Measurements from ENCODE around the gene FZD7.

DNA sequence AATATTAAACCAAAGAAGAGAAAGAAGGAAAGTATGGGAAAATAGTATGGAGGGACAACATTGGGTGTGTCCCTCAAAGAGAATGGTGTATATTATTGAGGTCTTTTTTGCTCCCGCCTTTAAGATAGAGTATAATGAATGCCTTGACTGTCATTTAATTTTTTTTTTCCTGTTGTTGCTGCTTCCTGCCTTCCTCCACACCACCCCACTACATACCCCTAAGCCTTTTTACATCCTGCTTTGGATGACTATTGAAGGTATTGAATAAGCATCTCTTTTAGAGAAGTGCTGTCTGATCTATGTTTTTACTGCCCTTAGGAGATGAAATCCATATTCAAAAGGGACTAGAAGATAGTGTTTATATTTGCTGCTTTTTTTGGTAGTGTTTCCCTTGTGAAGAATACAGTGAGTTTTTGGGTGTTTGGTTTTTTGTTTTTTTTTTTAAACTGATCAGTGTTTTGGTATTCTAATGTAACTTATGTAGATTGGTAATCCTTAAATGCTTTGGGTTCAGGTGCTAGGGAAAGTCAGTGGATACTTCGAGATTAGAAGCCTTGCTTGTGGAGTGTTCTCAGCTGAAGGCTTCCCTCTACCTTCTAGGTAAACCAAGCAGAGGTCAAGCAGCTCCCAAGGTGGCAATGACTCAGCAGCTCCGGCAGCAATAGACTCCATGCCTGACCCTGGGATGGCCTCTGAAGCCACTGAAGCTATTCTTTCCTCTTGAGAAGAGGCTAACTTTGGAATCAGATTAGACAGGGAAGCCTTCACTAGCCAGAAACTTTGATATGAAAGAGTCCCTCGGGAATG is 5.0 kb downstream of the FZD7 start:
- TF ChIP-seq POLR2A (IDR thresholded peaks at IDR 0.05; ENCODE audit: borderline replicate concordance, extremely low read depth, insufficient read depth, insufficient read length), result no peak
- TF ChIP-seq, protein P1, sequence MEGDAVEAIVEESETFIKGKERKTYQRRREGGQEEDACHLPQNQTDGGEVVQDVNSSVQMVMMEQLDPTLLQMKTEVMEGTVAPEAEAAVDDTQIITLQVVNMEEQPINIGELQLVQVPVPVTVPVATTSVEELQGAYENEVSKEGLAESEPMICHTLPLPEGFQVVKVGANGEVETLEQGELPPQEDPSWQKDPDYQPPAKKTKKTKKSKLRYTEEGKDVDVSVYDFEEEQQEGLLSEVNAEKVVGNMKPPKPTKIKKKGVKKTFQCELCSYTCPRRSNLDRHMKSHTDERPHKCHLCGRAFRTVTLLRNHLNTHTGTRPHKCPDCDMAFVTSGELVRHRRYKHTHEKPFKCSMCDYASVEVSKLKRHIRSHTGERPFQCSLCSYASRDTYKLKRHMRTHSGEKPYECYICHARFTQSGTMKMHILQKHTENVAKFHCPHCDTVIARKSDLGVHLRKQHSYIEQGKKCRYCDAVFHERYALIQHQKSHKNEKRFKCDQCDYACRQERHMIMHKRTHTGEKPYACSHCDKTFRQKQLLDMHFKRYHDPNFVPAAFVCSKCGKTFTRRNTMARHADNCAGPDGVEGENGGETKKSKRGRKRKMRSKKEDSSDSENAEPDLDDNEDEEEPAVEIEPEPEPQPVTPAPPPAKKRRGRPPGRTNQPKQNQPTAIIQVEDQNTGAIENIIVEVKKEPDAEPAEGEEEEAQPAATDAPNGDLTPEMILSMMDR (IDR thresholded peaks at IDR 0.05 in 2 of 3, conservative IDR thresholded peaks at IDR 0.05 in 1 of 3; ENCODE audit: borderline replicate concordance in 1 of 3, insufficient read depth in 1 of 3, low read depth in 2 of 3, low read length in 2 of 3), result no peak
- TF ChIP-seq JUND (IDR thresholded peaks at IDR 0.05), result peak; percentile 57
- peak; percentile 53; the same call in 1 of the 2 replicates for TF ChIP-seq FOSL1 (IDR thresholded peaks at IDR 0.05; ENCODE audit: low read depth)
- peak; percentile 57 for TF ChIP-seq SP1 (IDR thresholded peaks at IDR 0.05; ENCODE audit: low read depth)
- TF ChIP-seq CEBPB (IDR thresholded peaks at IDR 0.05; ENCODE audit: low read depth), result no peak
- no peak for TF ChIP-seq EZH2 (IDR thresholded peaks at IDR 0.05)
- TF ChIP-seq, protein P2, sequence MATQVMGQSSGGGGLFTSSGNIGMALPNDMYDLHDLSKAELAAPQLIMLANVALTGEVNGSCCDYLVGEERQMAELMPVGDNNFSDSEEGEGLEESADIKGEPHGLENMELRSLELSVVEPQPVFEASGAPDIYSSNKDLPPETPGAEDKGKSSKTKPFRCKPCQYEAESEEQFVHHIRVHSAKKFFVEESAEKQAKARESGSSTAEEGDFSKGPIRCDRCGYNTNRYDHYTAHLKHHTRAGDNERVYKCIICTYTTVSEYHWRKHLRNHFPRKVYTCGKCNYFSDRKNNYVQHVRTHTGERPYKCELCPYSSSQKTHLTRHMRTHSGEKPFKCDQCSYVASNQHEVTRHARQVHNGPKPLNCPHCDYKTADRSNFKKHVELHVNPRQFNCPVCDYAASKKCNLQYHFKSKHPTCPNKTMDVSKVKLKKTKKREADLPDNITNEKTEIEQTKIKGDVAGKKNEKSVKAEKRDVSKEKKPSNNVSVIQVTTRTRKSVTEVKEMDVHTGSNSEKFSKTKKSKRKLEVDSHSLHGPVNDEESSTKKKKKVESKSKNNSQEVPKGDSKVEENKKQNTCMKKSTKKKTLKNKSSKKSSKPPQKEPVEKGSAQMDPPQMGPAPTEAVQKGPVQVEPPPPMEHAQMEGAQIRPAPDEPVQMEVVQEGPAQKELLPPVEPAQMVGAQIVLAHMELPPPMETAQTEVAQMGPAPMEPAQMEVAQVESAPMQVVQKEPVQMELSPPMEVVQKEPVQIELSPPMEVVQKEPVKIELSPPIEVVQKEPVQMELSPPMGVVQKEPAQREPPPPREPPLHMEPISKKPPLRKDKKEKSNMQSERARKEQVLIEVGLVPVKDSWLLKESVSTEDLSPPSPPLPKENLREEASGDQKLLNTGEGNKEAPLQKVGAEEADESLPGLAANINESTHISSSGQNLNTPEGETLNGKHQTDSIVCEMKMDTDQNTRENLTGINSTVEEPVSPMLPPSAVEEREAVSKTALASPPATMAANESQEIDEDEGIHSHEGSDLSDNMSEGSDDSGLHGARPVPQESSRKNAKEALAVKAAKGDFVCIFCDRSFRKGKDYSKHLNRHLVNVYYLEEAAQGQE (IDR thresholded peaks at IDR 0.05; ENCODE audit: low read depth), result no peak
- TF ChIP-seq POLR2AphosphoS5 (IDR thresholded peaks at IDR 0.05; ENCODE audit: low read depth, low read length), result peak; percentile 40; the same call in 1 of the 2 replicates

Measured in HCT116 (cell line).